C4-2B (cell line): ENCODE data around the gene TRAPPC3.

ENCODE experiments used
- ZFX ChIP-seq: fragments of 450-650 bp; IDR thresholded peaks from 2 replicates; pipeline ENCODE4 v1.6.1; 2017
- TF ChIP-seq, protein P1 (sequence below): fragments of 450-650 bp; conservative IDR thresholded peaks from 2 replicates; pipeline ENCODE4 v1.5.1; 2017; ENCODE audit warnings: mild to moderate bottlenecking

DNA sequence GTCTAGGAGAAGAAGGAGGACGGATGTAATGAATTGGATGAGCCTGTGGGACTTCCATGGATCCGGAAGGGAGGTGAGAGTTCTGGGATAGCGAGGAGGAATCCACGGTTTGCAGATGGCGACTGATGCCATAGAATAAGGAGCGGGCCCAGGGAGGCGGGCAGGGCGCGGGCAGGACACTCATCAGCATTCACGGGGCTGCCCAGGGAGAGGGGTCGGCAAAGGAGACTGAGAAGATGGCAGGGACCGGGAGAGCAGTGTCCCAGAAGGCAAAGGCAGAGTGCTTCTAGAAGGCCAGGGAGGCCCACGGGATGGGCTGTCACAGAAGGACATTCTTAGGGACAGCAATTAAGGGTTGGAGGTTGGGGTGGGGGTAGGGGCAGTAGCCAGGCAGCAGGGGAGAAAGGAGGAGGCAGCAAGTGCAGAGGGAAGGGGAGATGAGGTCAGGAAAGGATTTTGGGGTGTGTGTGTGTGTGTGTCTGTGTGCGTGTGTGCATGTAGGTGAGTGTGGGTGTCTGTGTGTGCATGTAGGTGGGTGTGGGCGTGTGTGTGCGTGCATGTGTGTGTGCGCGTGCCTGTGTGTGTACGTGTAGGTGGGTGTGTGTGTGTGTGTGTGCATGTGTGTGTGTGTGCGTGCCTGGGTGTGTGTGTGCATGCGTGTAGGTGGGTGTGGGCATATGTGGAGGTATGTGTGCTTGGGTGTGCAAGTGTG lies 23.1 kb downstream of the TRAPPC3 start:
- TF ChIP-seq, protein P1, sequence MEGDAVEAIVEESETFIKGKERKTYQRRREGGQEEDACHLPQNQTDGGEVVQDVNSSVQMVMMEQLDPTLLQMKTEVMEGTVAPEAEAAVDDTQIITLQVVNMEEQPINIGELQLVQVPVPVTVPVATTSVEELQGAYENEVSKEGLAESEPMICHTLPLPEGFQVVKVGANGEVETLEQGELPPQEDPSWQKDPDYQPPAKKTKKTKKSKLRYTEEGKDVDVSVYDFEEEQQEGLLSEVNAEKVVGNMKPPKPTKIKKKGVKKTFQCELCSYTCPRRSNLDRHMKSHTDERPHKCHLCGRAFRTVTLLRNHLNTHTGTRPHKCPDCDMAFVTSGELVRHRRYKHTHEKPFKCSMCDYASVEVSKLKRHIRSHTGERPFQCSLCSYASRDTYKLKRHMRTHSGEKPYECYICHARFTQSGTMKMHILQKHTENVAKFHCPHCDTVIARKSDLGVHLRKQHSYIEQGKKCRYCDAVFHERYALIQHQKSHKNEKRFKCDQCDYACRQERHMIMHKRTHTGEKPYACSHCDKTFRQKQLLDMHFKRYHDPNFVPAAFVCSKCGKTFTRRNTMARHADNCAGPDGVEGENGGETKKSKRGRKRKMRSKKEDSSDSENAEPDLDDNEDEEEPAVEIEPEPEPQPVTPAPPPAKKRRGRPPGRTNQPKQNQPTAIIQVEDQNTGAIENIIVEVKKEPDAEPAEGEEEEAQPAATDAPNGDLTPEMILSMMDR = no peak
- no peak for TF ChIP-seq ZFX
